ENCODE measurements around the gene IRF9. TPM values are rescaled to one million over a fixed set of nuclear protein-coding genes. Genes with fewer than 3 reads are reported as not detected.

The IRF9 gene
- total RNA-seq, 3 donors from 2014 or later, result 110 to 152 (median 121) TPM

- H3K27me3 Mint-ChIP-seq (ENCODE audit: low read depth), result no peaks in the 10 kb centered on the region
- ATAC-seq (no peak), DNase-seq (no peak)
- peak overlapping the region; percentile 90 for H3K4me3 Mint-ChIP-seq
- peaks cover 27% of the 10 kb centered on the region for H3K36me3 Mint-ChIP-seq (ENCODE audit: insufficient read depth)
- no peaks in the 10 kb centered on the region for H3K9me3 Mint-ChIP-seq
- H3K4me1 Mint-ChIP-seq (ENCODE audit: low read depth), result peaks cover 52% of the 10 kb centered on the region
Observed at GRCh38 chr14:24213866-24214662, 53.0 kb downstream of the IRF9 start.

- H3K4me3 Mint-ChIP-seq, result peak within 1 kb of the TSS; percentile 90
- peak; percentile 73 to 76 for ATAC-seq
- peaks cover 47% of the 10 kb centered on the region for H3K4me1 Mint-ChIP-seq (ENCODE audit: low read depth)
- peaks cover 15% of the 10 kb centered on the region for H3K36me3 Mint-ChIP-seq (ENCODE audit: insufficient read depth)
- H3K27me3 Mint-ChIP-seq (ENCODE audit: low read depth), result no peaks in the 10 kb centered on the region
- peak; percentile 79 for DNase-seq
- H3K9me3 Mint-ChIP-seq, result no peaks in the 10 kb centered on the region
Observed at GRCh38 chr14:24215495-24216344, 54.7 kb downstream of the IRF9 start, which contains the start of gene MDP1. Gene MDP1 (minus strand): TSS chr14:24216066. CDS start chr14:24215955, 111 bp downstream.

Other genes with a start within 250 kb of the IRF9 start
- gene DHRS4, start 207.5 kb upstream of the IRF9 start, total RNA-seq, result 10 to 100 TPM; 12.6 to 23.0 (median 19.4) TPM
- gene DHRS4L2, start 172.3 kb upstream of the IRF9 start, total RNA-seq, result 10 to 100 TPM; 10.8 to 15.9 (median 12.5) TPM
- 1 to 10 TPM; 1.3 to 1.8 (median 1.3) TPM for gene CARMIL3, start 109.3 kb upstream of the IRF9 start, total RNA-seq
- not detected for gene CPNE6, start 89.7 kb upstream of the IRF9 start, total RNA-seq
- 10 to 100 TPM; 38.7 to 69.4 (median 47.9) TPM for gene PCK2, start 67.0 kb upstream of the IRF9 start, total RNA-seq
- gene DCAF11, start 46.5 kb upstream of the IRF9 start, total RNA-seq, result 10 to 100 TPM; 45.7 to 57.6 (median 50.7) TPM
- 1 to 10 TPM; 1.2 to 2.3 (median 1.4) TPM for gene NRL, start 46.3 kb upstream of the IRF9 start, total RNA-seq
- gene FITM1, start 30.6 kb upstream of the IRF9 start, total RNA-seq, result 1 to 10 TPM in 1 of 3 donors, under 1 TPM in 2; 0.38 to 1.3 (median 0.69) TPM
- gene PSME1, start 25.1 kb upstream of the IRF9 start, total RNA-seq, result 100 to 1,000 TPM; 354 to 391 (median 378) TPM
- gene EMC9, start 19.7 kb upstream of the IRF9 start, total RNA-seq, result 10 to 100 TPM; 15.9 to 18.9 (median 17.4) TPM
- 100 to 1,000 TPM; 433 to 479 (median 471) TPM for gene PSME2, start 14.7 kb upstream of the IRF9 start, total RNA-seq
- gene RNF31, start 13.8 kb upstream of the IRF9 start, total RNA-seq, result 100 to 1,000 TPM in 2 of 3 donors, 10 to 100 TPM in 1; 99.4 to 108 (median 106) TPM
- 10 to 100 TPM; 17.4 to 24.8 (median 19.9) TPM for gene REC8, start 10.8 kb downstream of the IRF9 start, total RNA-seq
- 100 to 1,000 TPM; 265 to 293 (median 265) TPM for gene IPO4, start 27.6 kb downstream of the IRF9 start, total RNA-seq
- 10 to 100 TPM; 30.4 to 34.6 (median 33.7) TPM for gene TM9SF1, start 34.2 kb downstream of the IRF9 start, total RNA-seq
- gene TSSK4, start 44.4 kb downstream of the IRF9 start, total RNA-seq, result under 1 TPM in 1 of 3 donors, not detected in 2; 0.33 TPM
- gene CHMP4A, start 52.2 kb downstream of the IRF9 start, total RNA-seq, result 10 to 100 TPM; 71.7 to 85.5 (median 85.4) TPM
- 10 to 100 TPM; 16.3 to 19.5 (median 18.4) TPM for gene MDP1, start 54.8 kb downstream of the IRF9 start, total RNA-seq
- 100 to 1,000 TPM; 197 to 217 (median 205) TPM for gene NEDD8, start 71.1 kb downstream of the IRF9 start, total RNA-seq
- gene GMPR2, start 71.7 kb downstream of the IRF9 start, total RNA-seq, result 10 to 100 TPM; 29.6 to 30.8 (median 29.7) TPM
- gene TINF2, start 81.4 kb downstream of the IRF9 start, total RNA-seq, result 100 to 1,000 TPM in 2 of 3 donors, 10 to 100 TPM in 1; 87.2 to 110 (median 103) TPM
- 1 to 10 TPM; 2.6 to 8.1 (median 2.6) TPM for gene TGM1, start 101.9 kb downstream of the IRF9 start, total RNA-seq
- gene RABGGTA, start 110.3 kb downstream of the IRF9 start, total RNA-seq, result 10 to 100 TPM; 52.2 to 58.8 (median 53.4) TPM
- 1 to 10 TPM; 2.6 to 4.2 (median 3.1) TPM for gene DHRS1, start 138.5 kb downstream of the IRF9 start, total RNA-seq
- 10 to 100 TPM; 67.8 to 71.0 (median 68.0) TPM for gene NOP9, start 138.6 kb downstream of the IRF9 start, total RNA-seq
- 1 to 10 TPM; 6.5 to 7.3 (median 7.2) TPM for gene CIDEB, start 146.7 kb downstream of the IRF9 start, total RNA-seq
- gene LTB4R2, start 148.9 kb downstream of the IRF9 start, total RNA-seq, result 10 to 100 TPM in 2 of 3 donors, 1 to 10 TPM in 1; 9.0 to 10.8 (median 10.4) TPM
- gene LTB4R, start 150.2 kb downstream of the IRF9 start, total RNA-seq, result 1 to 10 TPM; 7.0 to 8.0 (median 7.8) TPM
- under 1 TPM; 0.43 to 0.76 (median 0.53) TPM for gene ADCY4, start 173.8 kb downstream of the IRF9 start, total RNA-seq
- 1 to 10 TPM; 5.9 to 8.0 (median 6.2) TPM for gene RIPK3, start 178.7 kb downstream of the IRF9 start, total RNA-seq
- under 1 TPM; 0.13 to 0.38 (median 0.32) TPM for gene NFATC4, start 206.9 kb downstream of the IRF9 start, total RNA-seq
- under 1 TPM in 2 of 3 donors, not detected in 1; 0.03 to 0.05 TPM for gene NYNRIN, start 237.7 kb downstream of the IRF9 start, total RNA-seq

Measured in activated T-cell treated with anti-CD3 and anti-CD28 coated beads, Interleukin-2, amount 50 U/mL, for 4 hours (primary cell).